Activated CD8-positive, alpha-beta memory T cell treated with anti-CD3 and anti-CD28 coated beads, Interleukin-2, amount 50 U/mL, for 4 hours (primary cell): ENCODE measurements around the gene GPRASP2.
A peak's percentile ranks its signal among the peaks of the same experiment; 100 is the strongest.

ENCODE experiments used
- DNase-seq: peaks from one replicate; pipeline ENCODE4 v3.0.0-alpha.2; 2020

The GPRASP2 gene

GRCh38 chrX:102745857-102746584 is 33.8 kb downstream of the GPRASP2 start:
- peak; percentile 31 for DNase-seq

GRCh38 chrX:102765217-102765616 is 53.0 kb downstream of the GPRASP2 start:
- no peak for DNase-seq

- no peak for DNase-seq
Observed at GRCh38 chrX:102765809-102766208, 53.6 kb downstream of the GPRASP2 start.

- no peak for DNase-seq
Observed at GRCh38 chrX:102767287-102767686, 55.0 kb downstream of the GPRASP2 start.
